Endodermal cell (in vitro differentiated cells): ENCODE data around the gene GOLT1A. TPM values are rescaled to one million over a fixed set of nuclear protein-coding genes. Genes with fewer than 3 reads are reported as not detected.

Experiments used
- DNase-seq: peaks from one replicate; pipeline ENCODE4 v3.0.0-alpha.2; 2017
- H3K27ac ChIP-seq: 2 replicates; pipeline ENCODE4 v1.5.1; 2013; ENCODE audit warnings: mild to moderate bottlenecking, low read depth, low read length, moderate library complexity
- H3K27me3 ChIP-seq: 2 replicates; pipeline ENCODE4 v1.6.1; 2013; ENCODE audit warnings: mild to moderate bottlenecking, low read length, moderate library complexity; ENCODE audit not compliant: insufficient read depth, control insufficient read depth, poor library complexity, severe bottlenecking
- H3K36me3 ChIP-seq: 2 replicates; pipeline ENCODE4 v1.7.0; 2013; ENCODE audit warnings: mild to moderate bottlenecking, low read length, moderate library complexity; ENCODE audit not compliant: control insufficient read depth, insufficient read depth
- H3K4me1 ChIP-seq: one replicate; pipeline ENCODE4 v1.7.0; 2013; ENCODE audit warnings: low read length; ENCODE audit not compliant: control insufficient read depth, insufficient read depth
- H3K4me3 ChIP-seq: 2 replicates; pipeline ENCODE4 v1.5.1; 2013; ENCODE audit warnings: mild to moderate bottlenecking, low read length, moderate library complexity
- H3K9ac ChIP-seq: 2 replicates; pipeline ENCODE4 v1.6.1; 2013; ENCODE audit warnings: mild to moderate bottlenecking, low read length, moderate library complexity; ENCODE audit not compliant: poor library complexity, severe bottlenecking; ENCODE audit errors: extremely low read depth
- H3K9me3 ChIP-seq: 2 replicates; pipeline ENCODE4 v1.6.1; 2013; ENCODE audit warnings: mild to moderate bottlenecking, low read length, moderate library complexity; ENCODE audit not compliant: control insufficient read depth
- H3K27ac Mint-ChIP-seq: 2 replicates; pipeline ENCODE4 v1.8.0; 2020; ENCODE audit warnings: mixed read lengths
- H3K27me3 Mint-ChIP-seq: 2 replicates; pipeline ENCODE4 v1.8.0; 2021; ENCODE audit warnings: mild to moderate bottlenecking, mixed read lengths; ENCODE audit not compliant: insufficient read depth
- H3K36me3 Mint-ChIP-seq: 2 replicates; pipeline ENCODE4 v1.8.0; 2020; ENCODE audit warnings: low read depth, mixed read lengths
- H3K4me1 Mint-ChIP-seq: 2 replicates; pipeline ENCODE4 v1.8.0; 2020; ENCODE audit warnings: mixed read lengths
- H3K4me3 Mint-ChIP-seq: 2 replicates; pipeline ENCODE4 v1.8.0; 2020; ENCODE audit warnings: mild to moderate bottlenecking, moderate library complexity, mixed read lengths
- H3K9me3 Mint-ChIP-seq: 2 replicates; pipeline ENCODE4 v1.8.0; 2020; ENCODE audit warnings: mild to moderate bottlenecking, mixed read lengths
- WGBS, 2 experiments: methylation state at CpG; one replicate each; pipeline versions ENCODE4 v1.1.5 to v1.1.7; 2013; ENCODE audit warnings: missing lambda C conversion rate in 2 of 2, mixed read lengths in 1 of 2; ENCODE audit not compliant: insufficient coverage in 1 of 2, insufficient read length in 1 of 2; 5-methylcytosine and 5-hydroxymethylcytosine counted together
- total RNA-seq, 2 donors: library from RNA; stranded (reverse); fragmentation: NEBNext Ultra II Directional in 1 of 2; extraction: Animal tissue kit (Norgen Biotek cat#: 25700) in 1 of 2; gene quantifications; 2 replicates in 1 of 2; 3 replicates in 1 of 2; pipeline ENCODE4 v1.2.1, GENCODE V29; 2021
- TF ChIP-seq, protein P1 (sequence below): fragments of 200-600 bp; sonication (generic); conservative IDR thresholded peaks from 2 replicates; pipeline ENCODE4 v1.5.0; 2021; ENCODE audit warnings: antibody characterized with exemption, mild to moderate bottlenecking

Gene GOLT1A
- total RNA-seq, 2 donors from 2014 or later: 1.8 to 6.2 TPM

DNA sequence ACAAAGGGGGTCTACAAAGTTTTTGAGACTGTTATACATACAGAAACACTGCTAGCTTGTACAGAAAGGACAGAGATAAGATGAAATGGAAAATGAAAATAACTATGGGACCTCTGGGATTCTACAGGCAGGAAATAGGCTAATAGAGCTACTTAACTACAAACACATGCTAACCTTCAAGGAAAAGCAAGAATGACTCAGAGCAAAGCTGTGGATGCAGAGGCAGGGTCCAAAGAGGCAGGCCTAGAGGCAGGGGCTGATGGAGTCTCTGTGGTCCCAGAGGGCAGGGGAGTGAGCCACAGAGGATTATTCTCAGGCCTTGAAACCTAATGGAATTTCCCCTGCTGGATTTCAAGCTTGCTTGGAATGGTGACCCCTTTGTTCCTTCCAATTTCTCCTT is 18.7 kb upstream of the GOLT1A start:
- H3K4me3 ChIP-seq: no peak overlapping the region
- no peaks in the 10 kb centered on the region for H3K27me3 Mint-ChIP-seq
- H3K27ac Mint-ChIP-seq: no peak overlapping the region
- H3K4me1 Mint-ChIP-seq: no peaks in the 10 kb centered on the region
- H3K9me3 ChIP-seq: no peaks in the 10 kb centered on the region
- H3K27ac ChIP-seq: no peak overlapping the region
- H3K27me3 ChIP-seq: no peaks in the 10 kb centered on the region
- no peak overlapping the region for H3K9ac ChIP-seq
- no peak overlapping the region for H3K4me3 Mint-ChIP-seq
- H3K36me3 Mint-ChIP-seq: peaks cover 86% of the 10 kb centered on the region
- peaks cover 10% of the 10 kb centered on the region for H3K9me3 Mint-ChIP-seq
- DNase-seq: no peak
- TF ChIP-seq, protein P1, sequence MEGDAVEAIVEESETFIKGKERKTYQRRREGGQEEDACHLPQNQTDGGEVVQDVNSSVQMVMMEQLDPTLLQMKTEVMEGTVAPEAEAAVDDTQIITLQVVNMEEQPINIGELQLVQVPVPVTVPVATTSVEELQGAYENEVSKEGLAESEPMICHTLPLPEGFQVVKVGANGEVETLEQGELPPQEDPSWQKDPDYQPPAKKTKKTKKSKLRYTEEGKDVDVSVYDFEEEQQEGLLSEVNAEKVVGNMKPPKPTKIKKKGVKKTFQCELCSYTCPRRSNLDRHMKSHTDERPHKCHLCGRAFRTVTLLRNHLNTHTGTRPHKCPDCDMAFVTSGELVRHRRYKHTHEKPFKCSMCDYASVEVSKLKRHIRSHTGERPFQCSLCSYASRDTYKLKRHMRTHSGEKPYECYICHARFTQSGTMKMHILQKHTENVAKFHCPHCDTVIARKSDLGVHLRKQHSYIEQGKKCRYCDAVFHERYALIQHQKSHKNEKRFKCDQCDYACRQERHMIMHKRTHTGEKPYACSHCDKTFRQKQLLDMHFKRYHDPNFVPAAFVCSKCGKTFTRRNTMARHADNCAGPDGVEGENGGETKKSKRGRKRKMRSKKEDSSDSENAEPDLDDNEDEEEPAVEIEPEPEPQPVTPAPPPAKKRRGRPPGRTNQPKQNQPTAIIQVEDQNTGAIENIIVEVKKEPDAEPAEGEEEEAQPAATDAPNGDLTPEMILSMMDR: no peak
- no peaks in the 10 kb centered on the region for H3K4me1 ChIP-seq
- H3K36me3 ChIP-seq: peaks cover 15% of the 10 kb centered on the region

DNA sequence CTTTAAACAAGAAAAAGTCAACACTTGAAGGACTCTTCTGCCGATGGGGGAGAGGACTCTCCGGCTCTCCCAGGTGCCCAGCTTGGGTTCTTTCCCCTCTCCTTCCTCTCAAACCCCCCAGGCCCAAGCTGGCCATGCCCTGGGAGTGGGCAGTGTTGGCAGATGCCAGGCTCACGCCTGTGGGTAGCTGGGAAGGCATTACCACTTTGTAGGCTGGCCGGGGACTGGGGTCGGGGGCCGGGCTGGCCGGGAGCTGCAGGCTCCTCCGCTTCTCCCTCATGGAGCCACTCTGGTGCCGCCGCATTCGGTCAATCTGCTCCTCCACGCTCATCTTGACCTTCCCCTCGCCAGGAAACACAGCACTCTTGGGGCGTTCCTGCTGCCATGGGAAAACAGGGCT is 16.4 kb upstream of the GOLT1A start:
- no peaks in the 10 kb centered on the region for H3K9me3 ChIP-seq
- DNase-seq: no peak
- Mint-ChIP-seq H3K27me3 (no peaks in the 10 kb centered on the region), H3K4me1 (no peaks in the 10 kb centered on the region), H3K4me3 (no peak overlapping the region), H3K27ac (no peak overlapping the region), H3K9me3 (no peaks in the 10 kb centered on the region), H3K36me3 (peaks cover 76% of the 10 kb centered on the region)
- no peaks in the 10 kb centered on the region for H3K27me3 ChIP-seq
- H3K27ac ChIP-seq: no peak overlapping the region
- H3K9ac ChIP-seq: no peak overlapping the region
- 94 to 98% methylated on average over 12 to 14 of the region's 14 CpGs for WGBS, 2 experiments
- peaks cover 12% of the 10 kb centered on the region for H3K36me3 ChIP-seq
- TF ChIP-seq, protein P1: no peak
- no peaks in the 10 kb centered on the region for H3K4me1 ChIP-seq
- H3K4me3 ChIP-seq: no peak overlapping the region

DNA sequence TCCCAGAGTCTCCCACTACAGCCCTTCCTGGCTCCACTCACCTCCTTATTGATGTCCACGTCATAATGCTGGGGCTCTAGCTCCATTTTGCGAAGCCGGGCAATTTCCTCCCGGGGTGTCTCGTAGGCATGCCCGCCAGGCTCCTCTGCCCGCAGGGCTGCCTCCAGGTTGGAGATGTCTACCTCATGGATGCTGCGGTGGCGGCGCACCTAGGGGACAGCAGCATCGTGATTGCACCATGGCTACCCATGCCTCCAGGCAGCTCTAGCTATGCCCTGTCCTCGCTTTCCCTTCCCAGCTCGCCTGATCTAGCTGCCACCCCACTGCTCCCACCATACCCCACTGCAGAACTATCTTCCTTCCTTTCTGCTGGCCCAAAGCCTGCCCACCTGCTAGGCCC is 15.1 kb upstream of the GOLT1A start:
- H3K36me3 Mint-ChIP-seq: peaks cover 67% of the 10 kb centered on the region
- TF ChIP-seq, protein P1: no peak
- Histone ChIP-seq H3K27ac (no peak overlapping the region), H3K9me3 (no peaks in the 10 kb centered on the region), H3K27me3 (no peaks in the 10 kb centered on the region), H3K9ac (no peak overlapping the region), H3K36me3 (peaks cover 9% of the 10 kb centered on the region), H3K4me3 (no peak overlapping the region), H3K4me1 (no peaks in the 10 kb centered on the region)
- DNase-seq: peak; percentile 28
- H3K27ac Mint-ChIP-seq: no peak overlapping the region
- no peaks in the 10 kb centered on the region for H3K4me1 Mint-ChIP-seq
- H3K4me3 Mint-ChIP-seq: no peak overlapping the region
- WGBS, 2 experiments: 93 to 96% methylated on average over 9 to 13 of the region's 13 CpGs
- H3K27me3 Mint-ChIP-seq: no peaks in the 10 kb centered on the region
- H3K9me3 Mint-ChIP-seq: no peaks in the 10 kb centered on the region
